ENCODE measurements around the gene FER.
"Not testable (repeated sequence)": the region's sequence is repeated elsewhere in the genome, so short reads cannot be mapped to it uniquely, and the experiment has no call there.

The FER gene

GRCh38 chr5:108798513-108799265, 51.0 kb downstream of the FER start:
- no peak for DNase-seq

DNA sequence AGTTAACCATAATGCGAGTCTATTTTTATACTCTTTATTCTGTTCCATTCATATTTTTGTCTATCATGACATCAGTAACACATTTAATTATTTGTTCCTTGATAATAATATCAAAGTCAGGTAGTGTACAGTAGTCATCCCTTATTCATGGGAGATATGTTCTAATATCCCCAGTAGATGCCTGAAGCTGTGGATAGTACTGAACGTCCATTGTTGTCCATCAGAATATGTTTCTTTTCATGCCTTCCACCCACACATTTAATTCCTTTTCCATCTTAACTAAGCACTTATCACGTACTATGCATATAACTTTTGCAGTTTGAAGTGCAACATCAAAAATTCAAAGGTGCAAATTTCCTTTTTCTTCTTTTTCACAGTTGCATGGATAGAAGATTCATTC, 53.6 kb downstream of the FER start:
- DNase-seq, result no peak

DNA sequence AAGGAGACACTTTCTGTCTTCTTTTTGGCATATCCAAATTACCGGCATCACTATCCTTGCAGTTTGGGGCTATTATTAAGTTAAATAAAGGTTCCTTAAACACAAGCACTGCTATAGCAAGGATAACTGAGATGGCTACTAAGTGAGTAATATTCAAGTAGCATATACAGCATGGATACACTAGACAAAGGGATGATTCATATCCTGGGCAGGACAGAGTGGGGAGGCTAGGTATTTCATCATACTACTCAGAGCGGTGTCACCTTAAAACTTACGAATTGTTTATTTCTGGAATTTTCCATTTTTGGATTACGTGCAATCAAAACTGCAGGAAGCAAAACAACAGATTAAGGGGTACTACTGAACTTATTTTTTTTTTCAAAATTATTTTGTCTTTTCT, 54.1 kb downstream of the FER start:
- no peak for DNase-seq

- no peak for DNase-seq
Observed at GRCh38 chr5:108810717-108811116, 63.0 kb downstream of the FER start.

DNA sequence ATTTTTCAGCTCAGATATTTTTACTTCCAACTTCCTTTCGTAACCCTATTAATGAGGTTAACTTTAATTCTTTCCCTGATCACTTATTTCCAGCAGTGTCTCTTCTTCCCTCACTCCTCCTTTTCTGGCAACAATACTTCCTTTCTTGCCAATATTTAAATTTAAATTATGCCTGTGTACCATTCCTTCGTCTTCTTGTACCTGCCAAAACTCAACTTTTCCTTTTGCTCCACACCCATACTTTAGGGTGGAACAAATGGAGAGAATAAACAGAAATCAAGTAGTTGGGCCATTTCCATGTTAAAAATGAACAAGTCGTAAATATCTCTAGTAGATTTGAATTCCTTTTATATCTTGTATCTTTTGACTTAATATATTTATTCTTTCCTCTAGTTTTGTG, 66.0 kb downstream of the FER start:
- no peak for DNase-seq

GRCh38 chr5:108814551-108814950, 66.9 kb downstream of the FER start:
- DNase-seq, result no peak

DNA sequence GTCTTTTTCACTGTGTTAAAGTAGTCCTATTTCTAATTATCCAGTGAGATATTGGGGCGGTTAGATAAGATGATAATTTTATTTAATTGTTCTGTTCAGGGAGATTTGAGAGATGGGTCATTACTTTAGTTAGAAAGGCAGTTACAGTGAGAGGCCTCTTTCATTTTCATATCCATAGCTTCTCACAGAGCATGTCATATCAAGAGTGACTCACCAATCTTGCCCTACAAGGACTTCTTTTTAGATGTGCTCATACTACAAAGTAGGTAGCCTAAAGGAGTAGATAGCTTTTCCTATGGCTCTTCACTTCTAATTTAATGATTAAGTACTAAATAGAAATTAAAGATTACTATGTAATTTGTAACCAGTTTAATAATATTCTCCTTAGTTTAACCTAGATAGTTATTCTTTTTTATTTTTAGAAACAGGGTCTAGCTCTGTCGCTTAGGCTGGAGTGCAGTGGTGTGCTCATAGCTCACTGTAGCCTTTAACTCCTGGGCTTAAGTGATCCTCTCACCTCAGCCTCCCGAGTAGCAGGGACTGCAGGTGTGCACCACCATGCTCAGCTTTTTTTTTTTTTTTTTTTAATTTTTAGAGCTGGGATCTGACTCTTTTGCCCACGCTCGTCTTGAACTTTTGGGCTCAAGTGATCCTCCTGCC, 71.0 kb downstream of the FER start:
- DNase-seq, result no peak

DNA sequence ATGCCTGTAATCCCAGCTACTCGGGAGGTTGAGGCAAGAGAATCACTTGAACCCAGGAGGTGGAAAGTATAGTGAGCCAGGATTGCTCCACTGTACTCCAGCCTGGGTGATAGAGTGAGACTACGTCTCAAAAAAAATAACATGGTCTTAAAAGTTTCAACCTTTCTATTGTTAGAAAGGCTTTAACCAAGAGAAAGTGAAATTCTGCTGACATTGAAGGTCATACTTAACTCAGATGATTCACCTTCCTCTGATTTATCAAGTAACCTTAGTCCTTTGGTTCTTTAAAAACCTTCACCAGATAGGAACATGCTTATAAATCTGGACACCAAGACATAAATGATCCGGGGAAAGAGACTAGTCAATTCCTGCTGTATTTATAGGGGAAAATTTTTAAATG, 73.3 kb downstream of the FER start:
- no peak for DNase-seq

- no peak for DNase-seq
Observed at GRCh38 chr5:108822211-108822947, 74.7 kb downstream of the FER start.

DNA sequence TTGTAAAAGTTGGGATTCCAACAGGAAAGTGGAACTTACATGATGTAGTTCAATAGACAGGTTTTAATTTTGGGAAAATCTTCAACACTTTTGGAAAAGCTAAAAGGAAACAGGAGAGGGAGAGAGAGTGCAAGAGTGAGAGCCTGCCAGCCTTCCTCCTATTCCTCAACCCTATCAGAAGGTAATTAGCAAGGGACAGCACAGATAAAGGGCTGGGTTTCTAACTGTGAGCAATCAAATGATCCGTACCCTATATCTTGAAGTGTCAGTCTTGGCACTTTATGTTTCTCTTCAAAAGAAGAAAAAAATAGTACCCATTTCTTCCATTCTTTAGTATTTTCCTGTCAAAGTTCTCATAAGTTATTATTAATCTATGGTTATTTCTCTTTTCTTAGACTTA, 79.4 kb downstream of the FER start:
- no peak for DNase-seq

DNA sequence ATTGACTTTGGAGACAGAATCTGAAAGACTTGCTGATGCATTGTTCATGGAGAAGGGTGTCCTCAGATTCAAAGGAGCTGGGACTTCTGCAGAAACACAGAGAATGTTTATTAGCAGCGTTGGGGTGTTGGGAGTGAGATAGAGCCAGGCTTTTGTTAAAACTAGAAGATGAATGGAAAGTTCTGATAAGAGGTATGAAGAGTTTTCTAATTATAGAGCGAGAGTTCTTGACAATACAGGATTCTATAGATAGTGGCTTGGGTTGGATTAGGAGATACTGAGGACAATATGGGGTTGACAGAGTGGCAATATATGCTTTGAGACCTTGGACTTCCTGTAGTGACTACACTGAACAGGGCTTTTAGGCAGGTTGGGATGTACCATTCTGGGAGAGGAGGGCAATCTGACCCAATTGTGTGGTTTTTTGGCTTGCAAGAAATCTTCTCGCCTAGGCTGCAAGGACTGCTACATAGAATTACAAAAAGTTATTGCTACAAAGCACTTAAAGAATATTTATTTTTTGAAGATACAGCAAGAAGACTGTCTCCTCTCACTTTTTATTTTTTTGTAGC, 83.1 kb downstream of the FER start:
- DNase-seq, result no peak

DNA sequence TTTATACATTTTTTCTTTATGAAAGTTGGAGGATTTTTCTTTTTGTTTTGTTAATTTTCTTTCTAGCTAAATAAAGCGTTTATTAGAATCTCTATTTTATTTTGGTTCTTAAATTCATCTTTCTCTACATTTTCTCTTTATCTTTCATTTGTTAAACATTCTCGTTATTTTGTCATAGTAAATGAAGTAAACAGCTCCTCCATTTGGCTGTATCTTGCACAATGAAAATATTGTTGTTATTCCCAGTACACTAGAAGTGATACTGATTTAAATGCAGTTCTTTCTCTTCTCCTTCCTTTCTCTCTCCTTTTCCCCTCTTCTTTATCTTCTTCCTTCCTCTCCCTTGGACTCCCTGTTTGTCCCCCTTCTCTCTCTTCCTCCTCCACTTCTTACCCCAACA, 88.8 kb downstream of the FER start:
- DNase-seq, result no peak

GRCh38 chr5:108842260-108842941, 94.7 kb downstream of the FER start:
- DNase-seq, result not testable (repeated sequence)

GRCh38 chr5:108851129-108851528, 103.4 kb downstream of the FER start:
- not testable (repeated sequence) for DNase-seq

- no peak for DNase-seq
Observed at GRCh38 chr5:108857905-108858304, 110.2 kb downstream of the FER start.

- DNase-seq, result no peak
Observed at GRCh38 chr5:108858959-108859358, 111.3 kb downstream of the FER start.

DNA sequence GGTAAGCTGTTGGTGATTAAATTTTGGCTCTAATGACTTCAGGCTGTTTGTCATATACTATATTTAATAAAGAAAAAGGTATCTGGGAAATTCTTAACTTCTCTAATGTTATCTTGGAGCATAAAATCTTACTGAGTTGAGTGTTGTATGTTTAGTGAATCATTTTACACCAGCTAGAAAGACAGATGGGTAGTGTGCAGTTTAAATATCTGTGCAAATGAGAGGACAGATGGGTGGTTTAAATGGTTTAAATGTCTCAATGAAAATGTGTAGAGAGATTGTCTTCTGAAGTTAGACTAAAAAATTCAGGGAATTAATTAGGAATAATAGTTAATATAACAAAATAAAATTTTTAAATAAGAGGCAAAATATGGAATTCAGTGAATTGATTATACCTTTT, 114.5 kb downstream of the FER start:
- DNase-seq, result no peak

DNA sequence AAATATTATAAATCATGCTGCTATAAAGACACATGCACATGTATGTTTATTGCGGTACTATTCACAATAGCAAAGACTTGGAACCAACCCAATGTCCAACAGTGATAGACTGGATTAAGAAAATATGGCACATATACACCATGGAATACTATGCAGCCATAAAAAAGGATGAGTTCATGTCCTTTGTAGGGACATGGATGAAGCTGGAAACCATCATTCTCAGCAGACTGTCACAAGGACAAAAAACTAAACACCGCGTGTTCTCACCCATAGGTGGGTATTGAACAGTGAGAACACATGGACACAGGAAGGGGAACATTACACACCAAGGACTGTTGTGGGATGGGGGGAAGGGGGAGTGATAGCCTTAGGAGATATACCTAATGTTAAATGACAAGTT, 118.4 kb downstream of the FER start:
- not testable (repeated sequence) for DNase-seq

GRCh38 chr5:108867656-108868055, 120.0 kb downstream of the FER start:
- DNase-seq, result no peak

DNA sequence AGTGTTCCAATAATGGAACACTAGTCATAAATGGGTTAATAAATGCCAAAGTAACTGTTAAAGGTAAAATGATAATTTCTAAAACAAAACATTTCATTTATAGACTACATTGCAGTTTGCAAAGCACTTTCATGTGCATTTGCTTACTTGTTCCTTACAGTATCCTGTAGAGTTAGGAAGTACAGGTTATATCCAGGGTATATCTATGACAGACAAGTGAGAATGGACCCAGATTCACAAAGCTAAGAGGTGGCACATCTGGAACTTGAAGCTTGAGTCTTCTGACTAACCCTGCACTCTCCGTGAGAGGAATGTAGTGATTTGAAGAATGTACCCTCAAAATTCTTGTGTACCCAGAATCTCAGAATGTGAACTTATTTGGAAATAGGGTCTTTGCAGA, 121.4 kb downstream of the FER start:
- DNase-seq, result no peak

DNA sequence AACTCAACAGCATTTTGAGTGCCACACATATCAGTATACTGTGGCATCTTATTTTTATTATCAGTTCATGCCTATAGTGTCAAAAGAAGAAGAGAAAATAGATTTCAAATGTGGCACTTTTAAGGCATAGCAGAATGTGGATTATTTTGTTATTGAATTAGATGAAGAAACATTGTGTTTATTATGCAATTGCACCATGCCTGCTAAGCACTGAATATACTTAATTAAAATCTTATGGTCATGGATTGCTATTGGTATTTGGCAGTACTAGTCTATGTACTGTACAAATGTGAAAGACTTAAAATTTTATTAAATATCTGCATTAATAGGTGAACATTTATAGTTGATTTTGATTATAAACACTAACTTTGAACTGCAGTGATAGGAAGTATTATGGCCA, 128.8 kb downstream of the FER start:
- DNase-seq, result no peak

DNA sequence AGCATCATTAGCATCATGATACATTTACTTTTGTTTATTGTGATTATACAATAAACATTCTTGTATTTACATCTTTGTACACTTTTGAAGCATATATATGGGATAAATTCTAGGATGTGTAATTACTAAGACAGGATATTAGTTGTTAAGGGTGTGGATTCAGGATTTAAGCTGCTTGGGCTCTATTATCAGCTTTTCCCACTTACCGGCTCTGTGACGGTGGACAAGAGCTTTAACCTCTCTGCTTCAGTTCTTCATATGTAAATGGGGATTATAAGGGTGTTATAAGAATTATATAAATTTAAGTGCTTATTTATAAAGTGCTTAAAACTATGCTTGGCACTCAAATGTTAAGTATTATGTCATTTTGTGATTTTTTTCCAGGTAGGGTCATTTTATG, 131.1 kb downstream of the FER start:
- DNase-seq, result no peak

DNA sequence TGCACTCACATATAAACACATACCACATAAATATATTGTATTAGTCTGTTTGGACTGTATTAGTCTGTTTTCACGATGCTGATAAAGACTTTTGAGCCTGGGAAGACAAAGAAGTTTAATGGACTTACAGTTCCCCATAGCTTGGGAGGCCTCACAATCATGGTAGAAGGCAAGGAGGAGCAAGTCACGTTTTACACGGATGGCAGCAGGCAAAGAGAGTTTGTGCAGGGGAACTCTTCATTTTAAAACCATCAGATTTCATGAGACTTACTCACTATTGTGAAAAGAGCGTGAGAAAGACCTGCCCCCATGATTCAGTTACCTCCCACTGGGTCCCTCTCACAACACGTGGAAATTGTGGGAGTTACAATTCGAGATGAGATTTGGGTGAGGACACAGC, 133.4 kb downstream of the FER start:
- DNase-seq, result no peak
